Measurements from ENCODE around the gene MSANTD4. TPM values are rescaled to one million over a fixed set of nuclear protein-coding genes. Genes with fewer than 3 reads are reported as not detected.

The MSANTD4 gene
- total RNA-seq, 2 experiments from 2014 or later: 11.4 to 13.1 TPM

Other genes with a start within 250 kb of the MSANTD4 start
- 1 to 10 TPM; 7.0 to 7.7 TPM for gene KBTBD3, start 55.1 kb upstream of the MSANTD4 start, total RNA-seq
- 10 to 100 TPM; 39.4 to 41.8 TPM for gene AASDHPPT, start 55.4 kb upstream of the MSANTD4 start, total RNA-seq